Suprapubic skin (tissue), 4 donors: ENCODE data around the gene ANKH. TPM values are rescaled to one million over a fixed set of nuclear protein-coding genes. Genes with fewer than 3 reads are reported as not detected.
"Not testable (repeated sequence)": the region's sequence is repeated elsewhere in the genome, so short reads cannot be mapped to it uniquely, and the experiment has no call there.

Experiments used
- DNase-seq, 2 donors: peaks; one replicate each; pipeline ENCODE4 v3.0.0-alpha.2; 2019; ENCODE audit warnings: low spot score in 2 of 2
- H3K27ac ChIP-seq: fragments of 200-600 bp; sonication (generic); one replicate; pipeline ENCODE4 v1.5.1; 2019
- H3K27me3 ChIP-seq: fragments of 200-600 bp; sonication (generic); one replicate; pipeline ENCODE4 v1.5.1; 2019
- H3K36me3 ChIP-seq: fragments of 200-600 bp; sonication (generic); one replicate; pipeline ENCODE4 v1.5.1; 2019
- H3K4me1 ChIP-seq: fragments of 200-600 bp; sonication (generic); one replicate; pipeline ENCODE4 v1.5.1; 2019
- H3K4me3 ChIP-seq: fragments of 200-600 bp; sonication (generic); one replicate; pipeline ENCODE4 v1.5.1; 2019; ENCODE audit warnings: mild to moderate bottlenecking
- H3K9me3 ChIP-seq: fragments of 200-600 bp; sonication (generic); one replicate; pipeline ENCODE4 v1.5.1; 2019
- EP300 ChIP-seq: sonication (generic); formaldehyde crosslinking; IDR thresholded peaks from one replicate; pipeline ENCODE4 v1.6.1; 2017; ENCODE audit warnings: antibody characterized with exemption
- POLR2A ChIP-seq, 2 donors: fragments of 450-650 bp; IDR thresholded peaks; one replicate each; pipeline ENCODE4 v1.6.1; 2017; ENCODE audit warnings: antibody characterized with exemption in 2 of 2, mild to moderate bottlenecking in 2 of 2, moderate library complexity in 2 of 2
- POLR2AphosphoS5 ChIP-seq, 3 donors: sonication (generic); formaldehyde crosslinking; IDR thresholded peaks; one replicate each; pipeline ENCODE4 v1.6.1; 2017; ENCODE audit warnings: antibody characterized with exemption in 3 of 3
- WGBS: methylation state at CpG from one replicate; pipeline ENCODE4 v1.1.5; 2018; 5-methylcytosine and 5-hydroxymethylcytosine counted together
- total RNA-seq, 4 donors: library from RNA; depleted of rRNA; stranded (reverse); fragments of >200 nt; gene quantifications; one replicate each; pipeline ENCODE4 v1.1.0, GENCODE V29; 2016
- TF ChIP-seq, protein P1 (sequence below), 2 donors: fragments of 200-600 bp in 1 of 2; fragments of 450-650 bp in 1 of 2; sonication (generic) in 1 of 2; IDR thresholded peaks; one replicate each; pipeline ENCODE4 v1.5.1; 2016 to 2019; ENCODE audit warnings: antibody characterized with exemption in 2 of 2, mild to moderate bottlenecking in 1 of 2, moderate library complexity in 1 of 2

Gene ANKH
- total RNA-seq, 4 donors from 2014 or later = 59.8 to 86.1 (median 70.4) TPM

DNA sequence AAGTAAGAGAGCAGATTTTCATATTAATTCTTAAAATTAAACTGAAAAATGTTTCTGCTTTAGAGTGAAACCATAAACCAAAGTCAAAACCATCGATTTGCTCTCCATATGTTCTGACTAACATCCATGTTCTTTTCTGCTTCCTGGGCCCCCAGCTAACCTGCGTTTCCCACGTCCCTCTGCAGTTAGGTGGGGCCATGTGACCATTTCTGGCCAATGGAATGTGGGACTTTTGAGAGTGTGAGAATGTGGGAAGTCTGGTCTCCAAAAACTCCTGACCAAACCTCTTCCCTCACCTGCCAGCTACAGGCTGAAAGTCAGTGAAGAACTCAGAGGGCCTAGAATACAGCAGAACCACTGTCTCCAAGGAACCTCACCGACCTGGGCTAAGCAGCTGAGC is 44.9 kb downstream of the ANKH start:
- no peak overlapping the region for H3K4me3 ChIP-seq
- no peak for DNase-seq
- no peak overlapping the region for H3K27ac ChIP-seq
- no peaks in the 10 kb centered on the region for H3K27me3 ChIP-seq
- TF ChIP-seq, protein P1, sequence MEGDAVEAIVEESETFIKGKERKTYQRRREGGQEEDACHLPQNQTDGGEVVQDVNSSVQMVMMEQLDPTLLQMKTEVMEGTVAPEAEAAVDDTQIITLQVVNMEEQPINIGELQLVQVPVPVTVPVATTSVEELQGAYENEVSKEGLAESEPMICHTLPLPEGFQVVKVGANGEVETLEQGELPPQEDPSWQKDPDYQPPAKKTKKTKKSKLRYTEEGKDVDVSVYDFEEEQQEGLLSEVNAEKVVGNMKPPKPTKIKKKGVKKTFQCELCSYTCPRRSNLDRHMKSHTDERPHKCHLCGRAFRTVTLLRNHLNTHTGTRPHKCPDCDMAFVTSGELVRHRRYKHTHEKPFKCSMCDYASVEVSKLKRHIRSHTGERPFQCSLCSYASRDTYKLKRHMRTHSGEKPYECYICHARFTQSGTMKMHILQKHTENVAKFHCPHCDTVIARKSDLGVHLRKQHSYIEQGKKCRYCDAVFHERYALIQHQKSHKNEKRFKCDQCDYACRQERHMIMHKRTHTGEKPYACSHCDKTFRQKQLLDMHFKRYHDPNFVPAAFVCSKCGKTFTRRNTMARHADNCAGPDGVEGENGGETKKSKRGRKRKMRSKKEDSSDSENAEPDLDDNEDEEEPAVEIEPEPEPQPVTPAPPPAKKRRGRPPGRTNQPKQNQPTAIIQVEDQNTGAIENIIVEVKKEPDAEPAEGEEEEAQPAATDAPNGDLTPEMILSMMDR (IDR thresholded peaks at IDR 0.05) = no peak
- TF ChIP-seq POLR2A (IDR thresholded peaks at IDR 0.05) = no peak
- TF ChIP-seq POLR2AphosphoS5 (IDR thresholded peaks at IDR 0.05) = no peak
- no peak for TF ChIP-seq EP300
- WGBS = 82% methylated on average over 4 of the region's 4 CpGs
- H3K9me3 ChIP-seq = no peaks in the 10 kb centered on the region
- no peaks in the 10 kb centered on the region for H3K36me3 ChIP-seq
- H3K4me1 ChIP-seq = peaks cover 3% of the 10 kb centered on the region

DNA sequence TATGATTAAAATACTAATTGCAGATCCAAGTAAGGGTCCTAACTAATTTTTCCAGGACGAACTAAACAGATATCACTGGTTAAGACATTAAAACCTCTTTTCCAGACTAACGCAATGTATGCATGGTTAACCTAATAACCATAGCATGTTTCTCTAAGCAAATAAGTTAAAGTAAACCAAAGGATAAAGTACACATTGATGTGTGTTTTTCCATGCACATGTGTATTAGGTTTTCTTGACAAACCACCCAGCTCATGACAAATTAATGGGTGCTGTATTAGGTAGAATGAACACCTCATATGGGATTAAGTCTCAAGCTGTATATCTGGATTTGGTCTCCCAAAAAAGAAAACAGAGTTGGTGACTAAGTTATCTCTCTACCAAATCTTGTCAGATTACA is 45.6 kb downstream of the ANKH start:
- WGBS = 96% methylated on average over 2 of the region's 2 CpGs
- no peaks in the 10 kb centered on the region for H3K36me3 ChIP-seq
- DNase-seq = no peak

DNA sequence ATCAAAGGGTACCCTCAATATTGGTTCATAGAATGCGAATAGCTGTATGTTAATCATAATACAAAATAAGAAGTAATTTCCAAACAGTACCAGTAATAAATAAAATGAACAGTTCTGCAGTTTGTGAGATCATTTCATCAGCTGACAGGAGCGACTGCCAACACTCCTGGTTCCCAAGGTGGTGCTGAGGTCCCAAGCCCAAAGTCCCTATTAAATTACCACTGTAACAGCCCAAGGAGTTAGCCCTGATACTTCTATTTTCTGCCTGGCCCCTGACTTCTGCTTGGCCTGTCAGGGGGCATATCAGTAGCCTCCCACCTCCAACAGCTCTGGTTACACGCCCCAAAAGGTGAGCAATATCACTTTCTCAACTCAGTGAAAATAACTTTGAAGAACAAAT is 47.1 kb downstream of the ANKH start:
- H3K27ac ChIP-seq = no peak overlapping the region
- H3K4me1 ChIP-seq = peaks cover 16% of the 10 kb centered on the region
- no peak for DNase-seq
- no peaks in the 10 kb centered on the region for H3K36me3 ChIP-seq
- no peaks in the 10 kb centered on the region for H3K9me3 ChIP-seq
- H3K27me3 ChIP-seq = no peaks in the 10 kb centered on the region
- H3K4me3 ChIP-seq = no peak overlapping the region
- TF ChIP-seq POLR2A (IDR thresholded peaks at IDR 0.05) (no peak), EP300 (no peak), POLR2AphosphoS5 (IDR thresholded peaks at IDR 0.05) (no peak)
- TF ChIP-seq, protein P1 (IDR thresholded peaks at IDR 0.05) = no peak
- WGBS = 81% methylated on average over 3 of the region's 3 CpGs

More for the DNA sequence above, 45.6 kb downstream of the ANKH start:
- no peak overlapping the region for H3K4me3 ChIP-seq
- H3K27ac ChIP-seq = no peak overlapping the region
- no peaks in the 10 kb centered on the region for H3K9me3 ChIP-seq
- H3K4me1 ChIP-seq = peaks cover 7% of the 10 kb centered on the region
- no peaks in the 10 kb centered on the region for H3K27me3 ChIP-seq
- TF ChIP-seq, protein P1 (IDR thresholded peaks at IDR 0.05) = no peak
- TF ChIP-seq POLR2AphosphoS5 (IDR thresholded peaks at IDR 0.05) = no peak
- TF ChIP-seq EP300 = no peak
- TF ChIP-seq POLR2A (IDR thresholded peaks at IDR 0.05) = no peak

DNA sequence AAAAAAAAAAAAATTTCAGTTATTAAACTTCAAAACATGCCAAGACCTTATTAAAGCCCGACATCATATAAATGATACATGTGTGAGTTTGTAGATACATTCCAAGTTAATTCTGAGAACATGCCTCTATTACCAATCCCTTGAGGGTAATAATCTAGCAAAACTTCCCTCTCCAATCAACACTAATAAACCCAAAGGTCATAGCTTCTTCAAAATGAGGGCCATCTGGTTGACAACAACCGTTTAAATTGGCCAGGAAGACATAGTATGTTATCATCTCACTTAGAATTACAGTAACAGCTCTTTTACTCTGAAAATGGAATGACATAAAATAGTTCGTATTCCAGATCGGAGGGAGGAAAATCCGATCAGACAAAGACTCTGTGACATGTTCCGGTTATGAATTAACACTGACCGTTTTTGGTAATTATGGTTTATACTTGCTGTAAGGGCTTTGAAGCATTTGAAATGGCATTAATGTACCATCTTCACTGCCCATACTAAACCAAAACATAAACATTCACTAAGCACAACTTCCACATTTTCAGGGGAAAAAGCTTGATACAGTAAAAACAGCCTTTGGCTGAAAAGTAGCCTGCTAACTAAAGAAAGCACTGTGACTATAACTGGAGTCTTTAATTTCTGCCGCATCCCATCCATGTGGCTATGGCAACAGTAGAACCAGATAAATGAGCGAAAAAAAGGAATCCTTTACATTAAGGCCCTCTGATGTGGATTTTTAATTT is 50.3 kb downstream of the ANKH start:
- Histone ChIP-seq H3K4me3 (no peak overlapping the region), H3K9me3 (no peaks in the 10 kb centered on the region), H3K36me3 (no peaks in the 10 kb centered on the region), H3K27ac (no peak overlapping the region), H3K27me3 (no peaks in the 10 kb centered on the region), H3K4me1 (peaks cover 20% of the 10 kb centered on the region)
- DNase-seq = no peak
- 59% methylated on average over 9 of the region's 9 CpGs for WGBS
- TF ChIP-seq POLR2A (IDR thresholded peaks at IDR 0.05) (no peak), EP300 (no peak), POLR2AphosphoS5 (IDR thresholded peaks at IDR 0.05) (no peak)
- TF ChIP-seq, protein P1 (IDR thresholded peaks at IDR 0.05) = no peak

DNA sequence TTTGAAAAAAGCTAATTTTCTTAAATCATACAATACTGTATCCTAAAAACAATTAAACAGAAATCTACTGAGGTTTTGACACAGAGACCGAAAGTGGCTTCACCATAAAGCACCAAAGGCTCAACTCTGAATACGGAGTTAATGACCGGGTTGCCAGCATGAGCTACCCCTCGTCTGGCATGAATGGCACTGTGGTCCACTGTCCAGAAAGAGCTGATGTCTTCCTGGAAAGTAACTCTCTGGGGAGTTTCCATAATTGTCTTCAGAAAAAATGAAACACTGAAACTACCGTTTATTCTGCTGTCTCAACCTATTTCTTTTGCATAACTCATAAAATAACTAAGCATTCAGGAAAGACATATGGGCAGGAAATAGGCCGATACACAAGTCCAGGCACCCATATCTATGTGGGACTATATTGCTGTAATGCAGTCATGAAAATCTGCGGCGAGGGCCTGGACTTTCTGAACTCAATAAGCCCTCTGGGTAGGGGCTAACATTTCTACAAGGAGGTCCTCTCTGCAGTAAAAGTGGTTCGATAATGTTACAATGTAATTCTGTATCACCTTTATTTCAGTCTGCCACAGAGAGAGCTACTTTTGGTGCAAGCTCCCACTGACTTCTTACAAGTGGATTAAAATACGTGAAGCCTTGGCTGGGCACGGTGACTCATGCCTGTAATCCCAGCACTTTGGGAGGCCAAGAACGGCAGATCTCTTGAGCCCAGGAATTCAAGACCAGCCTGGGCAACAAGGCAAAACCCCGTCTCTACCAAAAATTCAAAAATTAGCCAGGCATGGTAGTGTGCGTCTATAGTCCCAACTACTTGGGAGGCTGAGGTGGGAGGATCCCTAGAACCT is 52.4 kb downstream of the ANKH start:
- H3K27me3 ChIP-seq = no peaks in the 10 kb centered on the region
- H3K9me3 ChIP-seq = no peaks in the 10 kb centered on the region
- 77% methylated on average over 14 of the region's 14 CpGs for WGBS
- no peak for DNase-seq
- no peaks in the 10 kb centered on the region for H3K36me3 ChIP-seq
- no peak overlapping the region for H3K27ac ChIP-seq
- peaks cover 20% of the 10 kb centered on the region for H3K4me1 ChIP-seq
- H3K4me3 ChIP-seq = no peak overlapping the region
- no peak for TF ChIP-seq EP300
- TF ChIP-seq, protein P1 (IDR thresholded peaks at IDR 0.05) = no peak
- no peak for TF ChIP-seq POLR2A (IDR thresholded peaks at IDR 0.05)
- TF ChIP-seq POLR2AphosphoS5 (IDR thresholded peaks at IDR 0.05) = no peak

DNA sequence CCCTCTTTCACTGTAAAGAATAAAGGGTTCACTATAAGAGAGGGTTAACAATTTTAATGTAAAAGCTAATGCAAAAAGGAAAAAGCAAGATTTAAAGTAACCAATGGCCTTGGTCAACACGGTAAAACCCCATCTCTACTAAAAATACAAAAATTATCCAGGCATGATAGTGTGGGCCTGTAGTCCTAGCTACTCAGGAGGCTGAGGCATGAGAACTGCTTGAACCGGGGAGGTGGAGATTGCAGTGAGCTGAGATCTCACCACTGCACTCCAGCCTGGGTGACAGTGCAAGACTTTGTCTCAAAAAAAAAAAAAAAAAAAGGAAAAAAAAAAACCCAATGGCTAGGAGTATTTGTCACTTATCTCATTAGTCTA is 53.8 kb downstream of the ANKH start:
- H3K4me3 ChIP-seq, H3K27ac ChIP-seq, H3K36me3 ChIP-seq, DNase-seq, H3K27me3 ChIP-seq, H3K9me3 ChIP-seq: not testable (repeated sequence)
- 100% methylated on average over 2 of the region's 2 CpGs for WGBS
- H3K4me1 ChIP-seq = peaks cover 20% of the 10 kb centered on the region
